Testis (tissue), 2 donors: Measurements from ENCODE around the gene LILRA5.

Source experiments
- CTCF ChIP-seq, 3 experiments: fragments of 450-650 bp in 2 of 3; fragments of 200-600 bp in 1 of 3; sonication (generic) in 1 of 3; IDR thresholded peaks; one replicate each; pipeline ENCODE4 v1.5.1; 2016 to 2019; ENCODE audit warnings: antibody characterized with exemption in 3 of 3, mild to moderate bottlenecking in 2 of 3, moderate library complexity in 1 of 3
- POLR2A ChIP-seq: fragments of 450-650 bp; IDR thresholded peaks from one replicate; pipeline ENCODE4 v1.6.1; 2017; ENCODE audit warnings: antibody characterized with exemption, mild to moderate bottlenecking, moderate library complexity

GRCh38 chr19:54354761-54355160, 41.8 kb upstream of the LILRA5 start:
- TF ChIP-seq CTCF (IDR thresholded peaks at IDR 0.05) = no peak
- TF ChIP-seq POLR2A = no peak
